HG03575 (cell line): ENCODE measurements around the gene VIT.
A peak's percentile ranks its signal among the peaks of the same experiment; 100 is the strongest.

Experiments
- ATAC-seq: cut with Tn5 transposase; IDR thresholded peaks from one replicate; pipeline ENCODE4 v1.9.1; 2021; ENCODE audit not compliant: unreplicated experiment, insufficient number of reproducible peaks, low FRiP score; ENCODE audit errors: extremely low read depth

VIT gene

GRCh38 chr2:36696533-36696932, at the start of gene VIT:
TSS of gene VIT (plus strand) at chr2:36696707. CDS start at chr2:36716371, 19,664 bp downstream.
- no peak for ATAC-seq

GRCh38 chr2:36650031-36650829, 46.3 kb upstream of the VIT start:
- ATAC-seq, result peak; percentile 65

GRCh38 chr2:36653155-36653554, 43.4 kb upstream of the VIT start:
- ATAC-seq, result no peak

- no peak for ATAC-seq
These were observed 42.4 kb upstream of the VIT start for GRCh38 chr2:36653967-36654694.

GRCh38 chr2:36655453-36655852, 41.1 kb upstream of the VIT start:
- no peak for ATAC-seq

GRCh38 chr2:36657703-36658102, 38.8 kb upstream of the VIT start:
- ATAC-seq, result no peak

- no peak for ATAC-seq
These were observed 38.2 kb upstream of the VIT start for GRCh38 chr2:36658277-36658748.

GRCh38 chr2:36659218-36659617, 37.3 kb upstream of the VIT start:
- no peak for ATAC-seq

GRCh38 chr2:36659872-36660312, 36.6 kb upstream of the VIT start:
- no peak for ATAC-seq

- ATAC-seq, result no peak
These were observed 33.9 kb upstream of the VIT start for GRCh38 chr2:36662638-36663037.

- ATAC-seq, result no peak
These were observed 33.2 kb upstream of the VIT start for GRCh38 chr2:36663295-36663694.

- peak; percentile 80 for ATAC-seq
These were observed 32.4 kb upstream of the VIT start for GRCh38 chr2:36663851-36664695.

GRCh38 chr2:36664696-36665076, 31.8 kb upstream of the VIT start:
- no peak for ATAC-seq

- no peak for ATAC-seq
These were observed 28.6 kb upstream of the VIT start for GRCh38 chr2:36667931-36668330.

GRCh38 chr2:36670881-36671595, 25.5 kb upstream of the VIT start:
- ATAC-seq, result no peak

- no peak for ATAC-seq
These were observed 24.8 kb upstream of the VIT start for GRCh38 chr2:36671731-36672130.

- ATAC-seq, result no peak
These were observed 24.3 kb upstream of the VIT start for GRCh38 chr2:36672199-36672598.

- ATAC-seq, result no peak
These were observed 20.8 kb upstream of the VIT start for GRCh38 chr2:36675579-36676282.
